ENCODE data around the gene RHNO1.
A peak's percentile ranks its signal among the peaks of the same experiment; 100 is the strongest.

The RHNO1 gene

GRCh38 chr12:2833810-2834209 lies 43.2 kb upstream of the RHNO1 start:
- Histone ChIP-seq H3K4me1 (ENCODE audit: control insufficient read depth, insufficient read depth, low read length) (no peaks in the 10 kb centered on the region), H3K9me3 (ENCODE audit: control insufficient read depth, insufficient read depth, low read depth, low read length) (no peaks in the 10 kb centered on the region), H3K4me3 (ENCODE audit: low read depth, low read length) (no peak overlapping the region), H3K27ac (ENCODE audit: extremely low read depth, low read depth, low read length) (no peak overlapping the region), H3K36me3 (ENCODE audit: control insufficient read depth in 2 of 2, insufficient read depth in 1 of 2, low read length in 2 of 2) (peaks cover 7 to 26% of the 10 kb centered on the region in 2 experiments; a peak in 2 of 3 replicates)
- CTCF ChIA-PET: interaction anchor here (1.0 to 2.2 kb wide), 2 partner anchors 12 to 21 kb away, joined by 4 to 8 read pairs; no protein-coding TSS in a partner anchor
- no peak for TF ChIP-seq ZNF544 (tag by site-specific recombination; IDR thresholded peaks at IDR 0.05)
- TF ChIP-seq ZNF548 (tag by site-specific recombination; IDR thresholded peaks at IDR 0.05): no peak
- TF ChIP-seq ZNF518A (tag by site-specific recombination; conservative IDR thresholded peaks at IDR 0.05; ENCODE audit: low read depth): no peak
- no peak for TF ChIP-seq ZNF175 (tag by site-specific recombination; IDR thresholded peaks at IDR 0.05)
- TF ChIP-seq ZNF596 (tag by site-specific recombination; IDR thresholded peaks at IDR 0.05): no peak
- no peak for TF ChIP-seq ZBTB20 (tag by site-specific recombination; IDR thresholded peaks at IDR 0.05)
- no peak for TF ChIP-seq OSR2 (tag by site-specific recombination; IDR thresholded peaks at IDR 0.05)
- no peak for TF ChIP-seq WT1 (tag by site-specific recombination; IDR thresholded peaks at IDR 0.05)
- TF ChIP-seq REST (tag by site-specific recombination; IDR thresholded peaks at IDR 0.05): no peak
- no peak for TF ChIP-seq ZNF624 (tag by site-specific recombination; IDR thresholded peaks at IDR 0.05)
- TF ChIP-seq ZBTB49 (tag by site-specific recombination; IDR thresholded peaks at IDR 0.05; ENCODE audit: low read depth): no peak
- TF ChIP-seq KLF9 (tag by site-specific recombination; IDR thresholded peaks at IDR 0.05; ENCODE audit: low read depth): no peak
- no peak for TF ChIP-seq ZNF214 (tag by site-specific recombination; IDR thresholded peaks at IDR 0.05; ENCODE audit: borderline replicate concordance)
- no peak for TF ChIP-seq ZNF645 (tag by site-specific recombination; IDR thresholded peaks at IDR 0.05)
- TF ChIP-seq SP3 (tag by site-specific recombination; IDR thresholded peaks at IDR 0.05): no peak
- peak; percentile 20; the same call in 1 of the 2 replicates for TF ChIP-seq EGR2 (tag by site-specific recombination; IDR thresholded peaks at IDR 0.05; ENCODE audit: low read depth)
- no peak for TF ChIP-seq ZBTB21 (tag by site-specific recombination; IDR thresholded peaks at IDR 0.05)
- peak; percentile 69 for TF ChIP-seq ZFHX2 (tag by site-specific recombination; conservative IDR thresholded peaks at IDR 0.05)
- POLR2A ChIA-PET: interaction anchor here (0.9 kb wide), 1 partner anchor 12 kb away, joined by 3 read pairs; no protein-coding TSS in a partner anchor

Measured in HEK293 (cell line).